Measurements from ENCODE around the gene RAD21L1.

The RAD21L1 gene

GRCh38 chr20:1297486-1297885 is 71.6 kb downstream of the RAD21L1 start:
- H3K4me2 ChIP-seq (ENCODE audit: low read depth, low read length, poor library complexity, severe bottlenecking) = no peak overlapping the region
- TF ChIP-seq CTCF (IDR thresholded peaks at IDR 0.05; ENCODE audit: insufficient read depth, low read length, poor library complexity, severe bottlenecking) (no peak), EZH2phosphoT487 (conservative IDR thresholded peaks at IDR 0.05; ENCODE audit: low read length) (no peak)

GRCh38 chr20:1298166-1298565 is 72.3 kb downstream of the RAD21L1 start:
- TF ChIP-seq EZH2phosphoT487 (conservative IDR thresholded peaks at IDR 0.05; ENCODE audit: low read length) (no peak), CTCF (IDR thresholded peaks at IDR 0.05; ENCODE audit: insufficient read depth, low read length, poor library complexity, severe bottlenecking) (no peak)
- H3K9me3 ChIP-seq (ENCODE audit: insufficient read depth, low read length) = no peaks in the 10 kb centered on the region
- no peak overlapping the region for H2AFZ ChIP-seq (ENCODE audit: low read depth, low read length, severe bottlenecking)
- no peaks in the 10 kb centered on the region for H3K36me3 ChIP-seq (ENCODE audit: low read length)
- no peaks in the 10 kb centered on the region for H3K79me2 ChIP-seq (ENCODE audit: insufficient read depth, low read length)
- no peak overlapping the region for H3K4me2 ChIP-seq (ENCODE audit: low read depth, low read length, poor library complexity, severe bottlenecking)
- no peaks in the 10 kb centered on the region for H4K20me1 ChIP-seq (ENCODE audit: low read depth, low read length)
- H3F3A ChIP-seq (ENCODE audit: insufficient read depth) = no peaks in the 10 kb centered on the region
- H3K9ac ChIP-seq (ENCODE audit: low read length) = no peak overlapping the region
- H3K4me3 ChIP-seq (ENCODE audit: insufficient read depth, low read length, poor library complexity, severe bottlenecking) = no peak overlapping the region
- no peak overlapping the region for H3K27ac ChIP-seq (ENCODE audit: low read depth, low read length)
- H3K27me3 ChIP-seq (ENCODE audit: low read length) = no peaks in the 10 kb centered on the region
- no peaks in the 10 kb centered on the region for H3K9me2 ChIP-seq (replicated peaks; ENCODE audit: insufficient read depth, low read length)

More at GRCh38 chr20:1297486-1297885, 71.6 kb downstream of the RAD21L1 start:
- no peaks in the 10 kb centered on the region for H3K9me2 ChIP-seq (replicated peaks; ENCODE audit: insufficient read depth, low read length)
- no peaks in the 10 kb centered on the region for H3K79me2 ChIP-seq (ENCODE audit: insufficient read depth, low read length)
- H3K27me3 ChIP-seq (ENCODE audit: low read length) = no peaks in the 10 kb centered on the region
- H3K4me3 ChIP-seq (ENCODE audit: insufficient read depth, low read length, poor library complexity, severe bottlenecking) = no peak overlapping the region
- H2AFZ ChIP-seq (ENCODE audit: low read depth, low read length, severe bottlenecking) = no peak overlapping the region
- no peaks in the 10 kb centered on the region for H3K36me3 ChIP-seq (ENCODE audit: low read length)
- H3K27ac ChIP-seq (ENCODE audit: low read depth, low read length) = no peak overlapping the region
- H3F3A ChIP-seq (ENCODE audit: insufficient read depth) = no peaks in the 10 kb centered on the region
- no peaks in the 10 kb centered on the region for H3K9me3 ChIP-seq (ENCODE audit: insufficient read depth, low read length)
- H4K20me1 ChIP-seq (ENCODE audit: low read depth, low read length) = no peaks in the 10 kb centered on the region
- H3K9ac ChIP-seq (ENCODE audit: low read length) = no peak overlapping the region

- Histone ChIP-seq H3K9me3 (ENCODE audit: insufficient read depth, low read length) (no peaks in the 10 kb centered on the region), H3K4me3 (ENCODE audit: insufficient read depth, low read length, poor library complexity, severe bottlenecking) (no peak overlapping the region), H4K20me1 (ENCODE audit: low read depth, low read length) (no peaks in the 10 kb centered on the region), H3F3A (ENCODE audit: insufficient read depth) (no peaks in the 10 kb centered on the region), H3K79me2 (ENCODE audit: insufficient read depth, low read length) (no peaks in the 10 kb centered on the region), H3K27ac (ENCODE audit: low read depth, low read length) (no peak overlapping the region), H3K9me2 (replicated peaks; ENCODE audit: insufficient read depth, low read length) (no peaks in the 10 kb centered on the region), H3K27me3 (ENCODE audit: low read length) (no peaks in the 10 kb centered on the region), H3K36me3 (ENCODE audit: low read length) (no peaks in the 10 kb centered on the region), H3K9ac (ENCODE audit: low read length) (no peak overlapping the region), H3K4me2 (ENCODE audit: low read depth, low read length, poor library complexity, severe bottlenecking) (no peak overlapping the region), H2AFZ (ENCODE audit: low read depth, low read length, severe bottlenecking) (no peak overlapping the region)
- no peak for TF ChIP-seq CTCF (IDR thresholded peaks at IDR 0.05; ENCODE audit: insufficient read depth, low read length, poor library complexity, severe bottlenecking)
- TF ChIP-seq EZH2phosphoT487 (conservative IDR thresholded peaks at IDR 0.05; ENCODE audit: low read length) = no peak
These were observed 73.2 kb downstream of the RAD21L1 start for GRCh38 chr20:1298888-1299511.
